GM18502 (cell line): ENCODE data around the gene ANKZF1.
A peak's percentile ranks its signal among the peaks of the same experiment; 100 is the strongest.
"Not testable (repeated sequence)": the region's sequence is repeated elsewhere in the genome, so short reads cannot be mapped to it uniquely, and the experiment has no call there.

Experiments
- ATAC-seq: cut with Tn5 transposase; IDR thresholded peaks from one replicate; pipeline ENCODE4 v1.9.1; 2021; ENCODE audit warnings: mild to moderate bottlenecking; ENCODE audit not compliant: unreplicated experiment, poor library complexity

Gene ANKZF1

GRCh38 chr2:219229305-219230058 lies at the start of gene ANKZF1, which contains the start of gene ATG9A:
TSS of gene ANKZF1 (plus strand) at chr2:219229806. CDS start at chr2:219230258, 452 bp downstream.
TSS of gene ATG9A (minus strand) at chr2:219229636. CDS start at chr2:219228024, 1,612 bp downstream.
- ATAC-seq = peak; percentile 97

- ATAC-seq = no peak
Measured at GRCh38 chr2:219180961-219181360, 48.6 kb upstream of the ANKZF1 start.

- no peak for ATAC-seq
Measured at GRCh38 chr2:219181531-219181930, 48.1 kb upstream of the ANKZF1 start.

- no peak for ATAC-seq
Measured at GRCh38 chr2:219182331-219183150, 47.1 kb upstream of the ANKZF1 start.

- no peak for ATAC-seq
Measured at GRCh38 chr2:219183151-219183772, 46.3 kb upstream of the ANKZF1 start.

GRCh38 chr2:219184121-219184520 lies 45.5 kb upstream of the ANKZF1 start:
- no peak for ATAC-seq

GRCh38 chr2:219186754-219187456 lies 42.7 kb upstream of the ANKZF1 start:
- no peak for ATAC-seq

- no peak for ATAC-seq
Measured at GRCh38 chr2:219197388-219197787, 32.2 kb upstream of the ANKZF1 start.

- no peak for ATAC-seq
Measured at GRCh38 chr2:219198974-219199373, 30.6 kb upstream of the ANKZF1 start.

- ATAC-seq = no peak
Measured at GRCh38 chr2:219199470-219200211, 30.0 kb upstream of the ANKZF1 start.

- not testable (repeated sequence) for ATAC-seq
Measured at GRCh38 chr2:219200502-219201326, 28.9 kb upstream of the ANKZF1 start.

GRCh38 chr2:219201331-219201730 lies 28.3 kb upstream of the ANKZF1 start:
- ATAC-seq = not testable (repeated sequence)

GRCh38 chr2:219204425-219205164 lies 25.0 kb upstream of the ANKZF1 start:
- ATAC-seq = no peak

GRCh38 chr2:219205165-219205538 lies 24.5 kb upstream of the ANKZF1 start:
- no peak for ATAC-seq

GRCh38 chr2:219205981-219206327 lies 23.7 kb upstream of the ANKZF1 start:
- no peak for ATAC-seq

GRCh38 chr2:219206328-219207133 lies 23.1 kb upstream of the ANKZF1 start, which contains the start of gene ZFAND2B:
TSS of gene ZFAND2B (plus strand) at chr2:219206782. CDS start at chr2:219206988, 206 bp downstream.
- ATAC-seq = peak; percentile 96

- ATAC-seq = peak; percentile 1
Measured at GRCh38 chr2:219207134-219207883, 22.3 kb upstream of the ANKZF1 start.
